GM23248 (cell line): Measurements from ENCODE around the gene ELFN1. TPM values are rescaled to one million over a fixed set of nuclear protein-coding genes. Genes with fewer than 3 reads are reported as not detected.

Experiments
- DNase-seq: peaks from one replicate; pipeline ENCODE4 v3.0.0-alpha.2; 2015
- H2AFZ ChIP-seq: fragments of 200-600 bp; sonication (generic); 2 replicates; pipeline ENCODE4 v1.6.1; 2016; ENCODE audit warnings: antibody characterized with exemption
- H3F3A ChIP-seq: fragments of 200-600 bp; sonication (generic); 2 replicates; pipeline ENCODE4 v1.6.1; 2016; ENCODE audit warnings: mild to moderate bottlenecking, antibody characterized with exemption, mixed run types; ENCODE audit not compliant: insufficient read depth
- H3K27ac ChIP-seq: fragments of 200-600 bp; sonication (generic); 2 replicates; pipeline ENCODE4 v1.5.1; 2016; ENCODE audit warnings: mild to moderate bottlenecking
- H3K27me3 ChIP-seq: fragments of 200-600 bp; sonication (generic); replicated peaks from 2 replicates; pipeline ENCODE4 v1.6.1; 2016; ENCODE audit warnings: mild to moderate bottlenecking; ENCODE audit not compliant: insufficient read depth
- H3K36me3 ChIP-seq: fragments of 200-600 bp; sonication (generic); 2 replicates; pipeline ENCODE4 v1.6.1; 2016; ENCODE audit warnings: low read depth, mild to moderate bottlenecking
- H3K4me1 ChIP-seq: fragments of 200-600 bp; sonication (generic); 2 replicates; pipeline ENCODE4 v1.6.1; 2016; ENCODE audit warnings: mild to moderate bottlenecking; ENCODE audit not compliant: insufficient read depth
- H3K4me2 ChIP-seq: fragments of 200-600 bp; sonication (generic); one replicate; pipeline ENCODE4 v1.6.1; 2016; ENCODE audit warnings: mild to moderate bottlenecking; ENCODE audit not compliant: unreplicated experiment
- H3K4me3 ChIP-seq: fragments of 200-600 bp; sonication (generic); 2 replicates; pipeline ENCODE4 v1.5.1; 2016; ENCODE audit warnings: mild to moderate bottlenecking
- H3K79me2 ChIP-seq: fragments of 200-600 bp; sonication (generic); 2 replicates; pipeline ENCODE4 v1.6.1; 2016; ENCODE audit warnings: mild to moderate bottlenecking; ENCODE audit not compliant: insufficient read depth
- H3K9ac ChIP-seq: fragments of 200-600 bp; sonication (generic); 2 replicates; pipeline ENCODE4 v1.6.1; 2016; ENCODE audit warnings: mild to moderate bottlenecking
- H3K9me2 ChIP-seq: fragments of 200-600 bp; sonication (generic); 2 replicates; pipeline ENCODE4 v1.6.1; 2016; ENCODE audit warnings: mixed run types, mild to moderate bottlenecking, moderate library complexity; ENCODE audit not compliant: insufficient read depth
- H3K9me3 ChIP-seq: fragments of 200-600 bp; sonication (generic); one replicate; pipeline ENCODE4 v1.6.1; 2017; ENCODE audit warnings: low read depth
- H4K20me1 ChIP-seq: fragments of 200-600 bp; sonication (generic); 2 replicates; pipeline ENCODE4 v1.6.0; 2016; ENCODE audit not compliant: insufficient read depth
- EZH2 ChIP-seq: fragments of 200-600 bp; sonication (generic); IDR thresholded peaks from 2 replicates; pipeline ENCODE4 v1.6.1; 2018; ENCODE audit warnings: antibody characterized with exemption, mild to moderate bottlenecking; ENCODE audit not compliant: insufficient read depth, poor library complexity, severe bottlenecking
- EZH2phosphoT487 ChIP-seq: fragments of 200-600 bp; sonication (generic); IDR thresholded peaks from 2 replicates; pipeline ENCODE4 v1.6.1; 2018; ENCODE audit warnings: antibody characterized with exemption, moderate library complexity, mild to moderate bottlenecking, low read depth; ENCODE audit not compliant: insufficient read depth
- WGBS, 2 experiments: methylation state at CpG; one replicate each; pipeline ENCODE4 v1.1.6; 2015 to 2017; ENCODE audit warnings: low lambda C conversion rate in 2 of 2, low coverage in 1 of 2; ENCODE audit errors: missing lambda C conversion rate in 2 of 2; 5-methylcytosine and 5-hydroxymethylcytosine counted together
- in situ Hi-C: fragments of 300-500 bp; cut with MboI; formaldehyde crosslinking; loops from 2 replicates; pipeline ENCODE4 v1.15.0; 2020
- polyA plus RNA-seq: library from polyadenylated mRNA; unstranded; fragments of >200 nt; fragmentation: Nextera tagmentation; extraction: Ambion mirVana; gene quantifications from 2 replicates; pipeline ENCODE4 v1.2.1, GENCODE V29; 2016
- total RNA-seq: library from RNA; depleted of rRNA; stranded (reverse); fragments of >200 nt; shearing (Covaris generic); gene quantifications from 2 replicates; pipeline ENCODE4 v1.2.3, GENCODE V29; 2014

Gene ELFN1
- total and polyA plus RNA-seq, 2 experiments from 2014 or later = 0.13 to 6.2 TPM

GRCh38 chr7:1631678-1632077 is 38.4 kb upstream of the ELFN1 start:
- Histone ChIP-seq H3K4me2 (no peak overlapping the region), H3K9me2 (no peaks in the 10 kb centered on the region), H3K27ac (no peak overlapping the region), H3K9ac (no peak overlapping the region), H3K4me1 (no peaks in the 10 kb centered on the region), H3K9me3 (no peaks in the 10 kb centered on the region), H3K27me3 (no peaks in the 10 kb centered on the region; the same call in 1 of the 2 replicates), H3K79me2 (no peaks in the 10 kb centered on the region), H3K4me3 (no peak overlapping the region), H3K36me3 (no peaks in the 10 kb centered on the region), H3F3A (no peaks in the 10 kb centered on the region), H4K20me1 (no peaks in the 10 kb centered on the region), H2AFZ (no peak overlapping the region)
- no peak for DNase-seq
- TF ChIP-seq EZH2 = no peak
- TF ChIP-seq EZH2phosphoT487 = no peak
- 31 to 32% methylated on average over 5 of the region's 5 CpGs for WGBS, 2 experiments
- in situ Hi-C loops = no loop called here

GRCh38 chr7:1632506-1632905 is 37.6 kb upstream of the ELFN1 start:
- no peaks in the 10 kb centered on the region for H3K9me2 ChIP-seq
- H3F3A ChIP-seq = no peaks in the 10 kb centered on the region
- H3K27me3 ChIP-seq = no peaks in the 10 kb centered on the region; the same call in 1 of the 2 replicates
- H3K9me3 ChIP-seq = no peaks in the 10 kb centered on the region
- WGBS, 2 experiments = 53 to 54% methylated on average over 7 of the region's 7 CpGs
- in situ Hi-C loops = no loop called here
- no peaks in the 10 kb centered on the region for H4K20me1 ChIP-seq
- H2AFZ ChIP-seq = no peak overlapping the region
- no peak overlapping the region for H3K4me3 ChIP-seq
- H3K4me2 ChIP-seq = no peak overlapping the region
- no peaks in the 10 kb centered on the region for H3K36me3 ChIP-seq
- H3K79me2 ChIP-seq = no peaks in the 10 kb centered on the region
- no peak overlapping the region for H3K9ac ChIP-seq
- no peaks in the 10 kb centered on the region for H3K4me1 ChIP-seq
- no peak for DNase-seq
- TF ChIP-seq EZH2phosphoT487 (no peak), EZH2 (no peak)
- H3K27ac ChIP-seq = no peak overlapping the region

GRCh38 chr7:1632916-1633785 is 36.9 kb upstream of the ELFN1 start:
- Histone ChIP-seq H3K79me2 (no peaks in the 10 kb centered on the region), H3K4me1 (no peaks in the 10 kb centered on the region), H3K4me3 (no peak overlapping the region), H3K27ac (no peak overlapping the region), H3F3A (no peaks in the 10 kb centered on the region), H3K36me3 (no peaks in the 10 kb centered on the region), H3K9ac (no peak overlapping the region), H2AFZ (no peak overlapping the region), H3K9me2 (no peaks in the 10 kb centered on the region), H3K27me3 (no peaks in the 10 kb centered on the region; the same call in 1 of the 2 replicates), H3K9me3 (no peaks in the 10 kb centered on the region), H3K4me2 (no peak overlapping the region), H4K20me1 (no peaks in the 10 kb centered on the region)
- in situ Hi-C loops = no loop called here
- no peak for DNase-seq
- TF ChIP-seq EZH2 (no peak), EZH2phosphoT487 (no peak)
- WGBS, 2 experiments = 42 to 55% methylated on average over 12 to 15 of the region's 15 CpGs

GRCh38 chr7:1635401-1635800 is 34.7 kb upstream of the ELFN1 start:
- Histone ChIP-seq H3K9me3 (no peaks in the 10 kb centered on the region), H3K4me1 (no peaks in the 10 kb centered on the region), H3K36me3 (no peaks in the 10 kb centered on the region), H3K27me3 (no peaks in the 10 kb centered on the region; the same call in 1 of the 2 replicates), H3K4me3 (no peak overlapping the region), H3K9me2 (no peaks in the 10 kb centered on the region), H3K4me2 (no peak overlapping the region), H4K20me1 (no peaks in the 10 kb centered on the region), H2AFZ (no peak overlapping the region), H3K9ac (no peak overlapping the region), H3K79me2 (no peaks in the 10 kb centered on the region), H3F3A (no peaks in the 10 kb centered on the region), H3K27ac (no peak overlapping the region)
- WGBS, 2 experiments = 30 to 36% methylated on average over 1 of the region's 1 CpG
- DNase-seq = no peak
- in situ Hi-C loops = no loop called here
- no peak for TF ChIP-seq EZH2
- no peak for TF ChIP-seq EZH2phosphoT487
